Activated CD4-positive, alpha-beta T cell treated with anti-CD3 and anti-CD28 coated beads, Interleukin-2, Interleukin-6, amounts not matched to agents 100 ng/mL and 50 ng/mL, durations not matched to agents 16 hours and 8 hours (primary cell): ENCODE results near the gene PRKN.

ENCODE experiments used
- DNase-seq: peaks from one replicate; pipeline ENCODE4 v3.0.0-alpha.2; 2020

The PRKN gene

GRCh38 chr6:162364488-162364887 is 363.1 kb downstream of the PRKN start:
- DNase-seq, result no peak

- DNase-seq, result no peak
Observed at GRCh38 chr6:162363757-162364156, 363.8 kb downstream of the PRKN start.

GRCh38 chr6:162360901-162361567 is 366.5 kb downstream of the PRKN start:
- DNase-seq, result no peak

GRCh38 chr6:162358625-162359024 is 368.9 kb downstream of the PRKN start:
- no peak for DNase-seq

GRCh38 chr6:162345051-162345511 is 382.5 kb downstream of the PRKN start:
- no peak for DNase-seq

- DNase-seq, result no peak
Observed at GRCh38 chr6:162344646-162345010, 382.9 kb downstream of the PRKN start.

- DNase-seq, result no peak
Observed at GRCh38 chr6:162343936-162344645, 383.5 kb downstream of the PRKN start.

GRCh38 chr6:162343198-162343935 is 384.2 kb downstream of the PRKN start:
- no peak for DNase-seq

- DNase-seq, result no peak
Observed at GRCh38 chr6:162337412-162337811, 390.2 kb downstream of the PRKN start.

GRCh38 chr6:162336359-162336758 is 391.2 kb downstream of the PRKN start:
- no peak for DNase-seq

GRCh38 chr6:162332365-162332764 is 395.2 kb downstream of the PRKN start:
- DNase-seq, result no peak

- DNase-seq, result no peak
Observed at GRCh38 chr6:162331911-162332310, 395.7 kb downstream of the PRKN start.

GRCh38 chr6:162325826-162326225 is 401.7 kb downstream of the PRKN start:
- no peak for DNase-seq

- DNase-seq, result no peak
Observed at GRCh38 chr6:162325051-162325450, 402.5 kb downstream of the PRKN start.

- DNase-seq, result no peak
Observed at GRCh38 chr6:162315291-162315690, 412.3 kb downstream of the PRKN start.

- no peak for DNase-seq
Observed at GRCh38 chr6:162313922-162314660, 413.5 kb downstream of the PRKN start.

GRCh38 chr6:162307865-162308264 is 419.7 kb downstream of the PRKN start:
- DNase-seq, result no peak

GRCh38 chr6:162306616-162307015 is 420.9 kb downstream of the PRKN start:
- DNase-seq, result no peak

GRCh38 chr6:162301128-162301527 is 426.4 kb downstream of the PRKN start:
- DNase-seq, result no peak

GRCh38 chr6:162294029-162294428 is 433.5 kb downstream of the PRKN start:
- no peak for DNase-seq

GRCh38 chr6:162292915-162293314 is 434.7 kb downstream of the PRKN start:
- no peak for DNase-seq

- no peak for DNase-seq
Observed at GRCh38 chr6:162290846-162291465, 436.6 kb downstream of the PRKN start.

- no peak for DNase-seq
Observed at GRCh38 chr6:162289972-162290371, 437.6 kb downstream of the PRKN start.
